ENCODE data around the gene PXDN. TPM values are rescaled to one million over a fixed set of nuclear protein-coding genes. Genes with fewer than 3 reads are reported as not detected.

The PXDN gene
- total and polyA plus RNA-seq, 2 donors (not counting 3 experiments of a cell fraction or from before 2014, with no cell fraction given): 231 to 308 TPM

DNA sequence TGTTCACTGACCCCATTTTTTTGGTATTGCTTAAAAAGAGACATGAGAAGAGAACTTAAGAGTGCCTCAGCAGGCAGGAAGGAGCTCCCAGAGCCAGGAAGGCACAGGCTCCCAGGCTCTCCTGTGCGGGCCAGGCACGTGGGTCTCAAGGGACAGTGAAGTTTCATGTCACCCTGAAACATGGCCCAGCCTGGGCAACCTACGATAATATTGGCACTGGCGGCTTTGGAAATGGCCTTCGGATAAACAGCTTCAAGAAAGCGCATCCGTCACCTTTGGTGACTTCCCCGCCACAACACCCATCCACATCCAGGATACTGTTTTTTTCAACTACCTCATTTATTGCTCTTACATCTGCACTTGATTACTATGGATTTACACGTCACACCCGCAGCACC, 30.5 kb downstream of the PXDN start:
- TF ChIP-seq POLR2A (IDR thresholded peaks at IDR 0.05; ENCODE audit: low read depth, low read length): no peak
- TF ChIP-seq, protein P1, sequence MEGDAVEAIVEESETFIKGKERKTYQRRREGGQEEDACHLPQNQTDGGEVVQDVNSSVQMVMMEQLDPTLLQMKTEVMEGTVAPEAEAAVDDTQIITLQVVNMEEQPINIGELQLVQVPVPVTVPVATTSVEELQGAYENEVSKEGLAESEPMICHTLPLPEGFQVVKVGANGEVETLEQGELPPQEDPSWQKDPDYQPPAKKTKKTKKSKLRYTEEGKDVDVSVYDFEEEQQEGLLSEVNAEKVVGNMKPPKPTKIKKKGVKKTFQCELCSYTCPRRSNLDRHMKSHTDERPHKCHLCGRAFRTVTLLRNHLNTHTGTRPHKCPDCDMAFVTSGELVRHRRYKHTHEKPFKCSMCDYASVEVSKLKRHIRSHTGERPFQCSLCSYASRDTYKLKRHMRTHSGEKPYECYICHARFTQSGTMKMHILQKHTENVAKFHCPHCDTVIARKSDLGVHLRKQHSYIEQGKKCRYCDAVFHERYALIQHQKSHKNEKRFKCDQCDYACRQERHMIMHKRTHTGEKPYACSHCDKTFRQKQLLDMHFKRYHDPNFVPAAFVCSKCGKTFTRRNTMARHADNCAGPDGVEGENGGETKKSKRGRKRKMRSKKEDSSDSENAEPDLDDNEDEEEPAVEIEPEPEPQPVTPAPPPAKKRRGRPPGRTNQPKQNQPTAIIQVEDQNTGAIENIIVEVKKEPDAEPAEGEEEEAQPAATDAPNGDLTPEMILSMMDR (IDR thresholded peaks at IDR 0.05; ENCODE audit: extremely low read depth in 1 of 2, insufficient read depth in 1 of 2, low read depth in 1 of 2, low read length in 2 of 2): no peak
- TF ChIP-seq FOS (IDR thresholded peaks at IDR 0.05; ENCODE audit: borderline replicate concordance, insufficient read depth, low read length): no peak
- TF ChIP-seq EZH2 (IDR thresholded peaks at IDR 0.05; ENCODE audit: borderline replicate concordance, low read depth, low read length, severe bottlenecking): no peak
- TF ChIP-seq MYC (IDR thresholded peaks at IDR 0.05; ENCODE audit: low read depth, low read length): no peak
- no peak for TF ChIP-seq JUN (IDR thresholded peaks at IDR 0.05; ENCODE audit: borderline replicate concordance, insufficient read depth, insufficient read length, low read depth)
- no peak for TF ChIP-seq GATA2 (IDR thresholded peaks at IDR 0.05; ENCODE audit: insufficient read depth, insufficient read length, low read depth, low read length)
- TF ChIP-seq, protein P2, sequence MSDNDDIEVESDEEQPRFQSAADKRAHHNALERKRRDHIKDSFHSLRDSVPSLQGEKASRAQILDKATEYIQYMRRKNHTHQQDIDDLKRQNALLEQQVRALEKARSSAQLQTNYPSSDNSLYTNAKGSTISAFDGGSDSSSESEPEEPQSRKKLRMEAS (IDR thresholded peaks at IDR 0.05; ENCODE audit: insufficient read depth, insufficient read length): no peak
- no peak for TF ChIP-seq POLR2AphosphoS5 (IDR thresholded peaks at IDR 0.05; ENCODE audit: insufficient read depth, low read depth, low read length)
- H2AFZ ChIP-seq (ENCODE audit: low read depth, low read length): no peak overlapping the region
- H3K27ac ChIP-seq (ENCODE audit: insufficient read depth, low read depth, low read length): no peak overlapping the region
- intact Hi-C loops (cut with micrococcal nuclease) (no loop called here), dilution Hi-C loops (cut with MboI; ENCODE audit: extremely low pct_ligation_motif_present, low sequenced_read_pairs) (no loop called here)
- H3K9me3 ChIP-seq (replicated peaks; ENCODE audit: control insufficient read depth, insufficient read depth, low read length): no peaks in the 10 kb centered on the region
- ChIA-PET POLR2A (no interaction called here), CTCF (no interaction called here)
- no peak overlapping the region for H3K9ac ChIP-seq (replicated peaks; ENCODE audit: extremely low read depth, insufficient read depth, low read length)
- H3K4me1 ChIP-seq (ENCODE audit: control insufficient read depth, extremely low read depth, insufficient read depth, low read length): peaks cover 13% of the 10 kb centered on the region
- no peaks in the 10 kb centered on the region for H3K27me3 ChIP-seq (ENCODE audit: control insufficient read depth in 2 of 2, insufficient read depth in 2 of 2, low read length in 2 of 2)
- DNase-seq (ENCODE audit: low read depth, low spot score): no peak
- H4K20me1 ChIP-seq (replicated peaks; ENCODE audit: control insufficient read depth, extremely low read depth, insufficient read depth, low read length): no peaks in the 10 kb centered on the region
- H3K4me3 ChIP-seq (replicated peaks in 1 of 3; ENCODE audit: insufficient read depth in 1 of 3, low read depth in 1 of 3, low read length in 3 of 3): no peak overlapping the region
- no peaks in the 10 kb centered on the region for H3K9me1 ChIP-seq (replicated peaks; ENCODE audit: control insufficient read depth, extremely low read depth, insufficient read depth, low read length)
- peaks cover 31% of the 10 kb centered on the region for H3K79me2 ChIP-seq (ENCODE audit: control insufficient read depth, insufficient read depth, low read length)
- H3K36me3 ChIP-seq (ENCODE audit: control insufficient read depth in 2 of 2, extremely low read depth in 1 of 2, insufficient read depth in 2 of 2, low read length in 2 of 2): no peaks in the 10 kb centered on the region
- H3K4me2 ChIP-seq (ENCODE audit: insufficient read depth, low read length): no peak overlapping the region
- BruUV-seq (replicated peaks): no TSS peak
- FAIRE-seq: no peak
